Gastrocnemius medialis (tissue), 4 donors: ENCODE data around the gene TRIO. TPM values are rescaled to one million over a fixed set of nuclear protein-coding genes. Genes with fewer than 3 reads are reported as not detected.

Experiments
- ATAC-seq, 2 donors: fragments of 150-250 bp; one replicate each; pipeline ENCODE4 v1.9.1; 2016
- DNase-seq, 2 donors: peaks; one replicate each; pipeline ENCODE4 v3.0.0-alpha.2; 2019
- H3K27ac ChIP-seq, 4 donors: fragments of 200-600 bp; sonication (generic); 1 replicate in 1 of 4; 2 replicates in 3 of 4; pipeline ENCODE4 v1.5.1; 2016 to 2018; ENCODE audit warnings: mild to moderate bottlenecking in 2 of 4, moderate library complexity in 1 of 4
- H3K27me3 ChIP-seq, 3 donors: fragments of 200-600 bp; sonication (generic) in 2 of 3; 1 replicate in 1 of 3; 2 replicates in 2 of 3; pipeline versions ENCODE4 v1.5.1 to v1.6.0; 2016 to 2019; ENCODE audit warnings: mild to moderate bottlenecking in 1 of 3, moderate library complexity in 1 of 3
- H3K36me3 ChIP-seq, 2 donors: fragments of 200-600 bp; sonication (generic) in 1 of 2; one replicate each; pipeline ENCODE4 v1.5.1; 2017 to 2018
- H3K4me1 ChIP-seq, 2 donors: fragments of 200-600 bp; sonication (generic) in 1 of 2; one replicate each; pipeline ENCODE4 v1.5.1; 2016 to 2017; ENCODE audit warnings: mild to moderate bottlenecking in 2 of 2
- H3K4me3 ChIP-seq, 4 donors: fragments of 200-600 bp; sonication (generic) in 3 of 4; 1 replicate in 1 of 4; 2 replicates in 3 of 4; pipeline ENCODE4 v1.5.1; 2016 to 2019; ENCODE audit warnings: mild to moderate bottlenecking in 2 of 4
- H3K9me3 ChIP-seq, 3 donors: fragments of 200-600 bp; sonication (generic) in 2 of 3; 1 replicate in 1 of 3; 2 replicates in 2 of 3; pipeline ENCODE4 v1.5.1; 2016 to 2019
- POLR2A ChIP-seq, 2 donors: fragments of 450-650 bp; IDR thresholded peaks; one replicate each; pipeline ENCODE4 v1.6.1; 2017; ENCODE audit warnings: antibody characterized with exemption in 2 of 2, mild to moderate bottlenecking in 2 of 2, moderate library complexity in 2 of 2
- in situ Hi-C, 4 donors: fragments of 200-750 bp; cut with MboI; loops; one replicate each; pipeline versions ENCODE4 v1.15.0 to v1.8.0; 2017; ENCODE audit warnings: low sequenced_read_pairs in 4 of 4
- intact Hi-C: fragments of 100-400 bp; cut with DNase I; formaldehyde crosslinking; loops from one replicate; pipeline ENCODE4 v1.15.1; 2023; ENCODE audit warnings: low total_unique reads
- total RNA-seq, 4 donors: library from RNA; depleted of rRNA; stranded (reverse); fragments of >200 nt; gene quantifications; one replicate each; pipeline versions ENCODE4 v1.1.0 to v1.2.3, GENCODE V29; 2016
- TF ChIP-seq, protein P1 (sequence below), 5 experiments: fragments of 450-650 bp in 3 of 5; fragments of 200-600 bp in 2 of 5; sonication (generic) in 2 of 5; IDR thresholded peaks in 4 of 5; conservative IDR thresholded peaks in 1 of 5; 1 replicate in 4 of 5; 2 replicates in 1 of 5; pipeline ENCODE4 v1.5.1; 2016 to 2019; ENCODE audit warnings: antibody characterized with exemption in 5 of 5, mild to moderate bottlenecking in 3 of 5, moderate library complexity in 3 of 5

TRIO gene
- total RNA-seq, 4 donors from 2014 or later: 31.5 to 57.5 (median 50.4) TPM

DNA sequence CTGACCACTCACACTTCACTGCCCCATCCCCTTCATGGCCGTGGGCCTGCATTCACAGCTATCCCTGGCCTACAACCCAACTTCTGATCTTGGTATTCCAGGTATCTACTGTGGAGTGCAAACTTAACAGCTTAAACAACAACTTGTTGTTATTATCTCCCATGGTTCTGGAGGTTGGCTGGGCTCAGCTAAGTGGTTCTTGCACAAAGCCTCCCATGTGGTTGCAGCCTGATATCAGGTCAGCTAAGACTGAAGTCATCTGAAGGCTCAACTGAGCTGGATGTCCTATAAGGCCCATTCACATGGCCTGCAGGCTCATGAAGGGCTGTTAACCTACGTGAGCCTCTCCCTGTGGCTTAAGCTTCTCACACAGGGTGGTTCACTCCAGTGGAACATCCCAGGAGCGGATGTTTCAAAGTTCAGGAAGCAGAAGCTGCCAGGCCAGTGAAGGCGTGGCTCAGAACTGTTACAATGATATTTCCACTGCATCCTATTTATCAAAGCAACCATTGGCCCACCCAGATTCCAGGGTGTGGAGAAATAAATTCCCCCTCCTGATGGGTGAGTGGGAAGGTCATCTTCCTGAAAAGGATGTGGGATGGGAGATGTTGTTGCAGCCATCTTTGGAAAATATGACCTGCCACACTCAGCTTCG lies 30.0 kb upstream of the TRIO start:
- in situ Hi-C loops: loop anchor here in 2 of 4 donors (5.0 to 25.0 kb wide), 3 partner anchors 152 to 549 kb away; partner anchors contain the start of gene OTULIN (in 1 of the 2)
- no peaks in the 10 kb centered on the region for H3K9me3 ChIP-seq
- no peak overlapping the region for H3K4me3 ChIP-seq
- peak overlapping the region in 2 of 4 donors; percentile 29 to 43 for H3K27ac ChIP-seq
- ATAC-seq: peak; percentile 34 to 35
- intact Hi-C loops: no loop called here
- DNase-seq: no peak
- no peaks in the 10 kb centered on the region for H3K36me3 ChIP-seq
- no peaks in the 10 kb centered on the region for H3K27me3 ChIP-seq
- TF ChIP-seq, protein P1, sequence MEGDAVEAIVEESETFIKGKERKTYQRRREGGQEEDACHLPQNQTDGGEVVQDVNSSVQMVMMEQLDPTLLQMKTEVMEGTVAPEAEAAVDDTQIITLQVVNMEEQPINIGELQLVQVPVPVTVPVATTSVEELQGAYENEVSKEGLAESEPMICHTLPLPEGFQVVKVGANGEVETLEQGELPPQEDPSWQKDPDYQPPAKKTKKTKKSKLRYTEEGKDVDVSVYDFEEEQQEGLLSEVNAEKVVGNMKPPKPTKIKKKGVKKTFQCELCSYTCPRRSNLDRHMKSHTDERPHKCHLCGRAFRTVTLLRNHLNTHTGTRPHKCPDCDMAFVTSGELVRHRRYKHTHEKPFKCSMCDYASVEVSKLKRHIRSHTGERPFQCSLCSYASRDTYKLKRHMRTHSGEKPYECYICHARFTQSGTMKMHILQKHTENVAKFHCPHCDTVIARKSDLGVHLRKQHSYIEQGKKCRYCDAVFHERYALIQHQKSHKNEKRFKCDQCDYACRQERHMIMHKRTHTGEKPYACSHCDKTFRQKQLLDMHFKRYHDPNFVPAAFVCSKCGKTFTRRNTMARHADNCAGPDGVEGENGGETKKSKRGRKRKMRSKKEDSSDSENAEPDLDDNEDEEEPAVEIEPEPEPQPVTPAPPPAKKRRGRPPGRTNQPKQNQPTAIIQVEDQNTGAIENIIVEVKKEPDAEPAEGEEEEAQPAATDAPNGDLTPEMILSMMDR (IDR thresholded peaks at IDR 0.05 in 4 of 5, conservative IDR thresholded peaks at IDR 0.05 in 1 of 5): no peak
- TF ChIP-seq POLR2A (IDR thresholded peaks at IDR 0.05): no peak
- H3K4me1 ChIP-seq: peaks cover 0 to 5% of the 10 kb centered on the region in 2 donors

DNA sequence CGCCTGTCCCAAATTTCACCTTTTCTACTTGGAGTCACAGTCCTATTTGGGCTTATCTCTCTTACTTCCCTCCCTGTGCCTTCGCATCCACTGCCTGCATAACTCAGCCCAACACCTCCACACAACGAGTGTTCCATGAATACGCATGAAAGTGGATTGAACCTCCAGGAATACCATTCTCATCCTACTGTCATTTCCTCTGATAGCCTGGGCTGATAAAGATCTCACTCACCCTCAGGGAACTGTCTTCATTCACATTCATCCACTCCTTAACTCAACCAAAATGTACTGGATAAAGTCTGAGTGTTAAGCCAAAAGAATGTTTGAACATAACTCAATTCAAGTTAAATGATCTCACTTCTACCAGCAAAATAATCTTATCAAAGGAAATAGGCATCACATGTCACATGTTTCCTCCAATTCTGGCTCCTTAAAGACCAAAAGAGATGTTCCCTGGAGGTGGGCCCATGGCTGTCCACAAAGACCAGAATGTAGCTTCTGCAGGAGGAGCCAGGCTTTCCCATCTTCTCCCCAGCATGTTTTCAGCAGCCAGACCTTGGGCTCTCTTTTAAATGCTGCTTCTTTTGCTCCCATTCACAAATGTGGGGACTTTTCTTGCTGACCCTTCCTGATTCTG lies 28.4 kb upstream of the TRIO start:
- intact Hi-C loops (loop anchor here (5.0 kb wide), 1 partner anchor 528 kb away; no protein-coding TSS in a partner anchor), in situ Hi-C loops (loop anchor here in 2 of 4 donors (5.0 to 25.0 kb wide), 3 partner anchors 150 to 548 kb away; partner anchors contain the start of gene OTULIN (in 1 of the 2))
- DNase-seq: no peak
- peaks cover 0 to 5% of the 10 kb centered on the region in 2 donors for H3K4me1 ChIP-seq
- no peaks in the 10 kb centered on the region for H3K9me3 ChIP-seq
- H3K4me3 ChIP-seq: no peak overlapping the region
- ATAC-seq: no peak
- no peak for TF ChIP-seq POLR2A (IDR thresholded peaks at IDR 0.05)
- TF ChIP-seq, protein P1 (IDR thresholded peaks at IDR 0.05 in 4 of 5, conservative IDR thresholded peaks at IDR 0.05 in 1 of 5): no peak
- H3K27me3 ChIP-seq: no peaks in the 10 kb centered on the region
- no peak overlapping the region for H3K27ac ChIP-seq
- no peaks in the 10 kb centered on the region for H3K36me3 ChIP-seq

DNA sequence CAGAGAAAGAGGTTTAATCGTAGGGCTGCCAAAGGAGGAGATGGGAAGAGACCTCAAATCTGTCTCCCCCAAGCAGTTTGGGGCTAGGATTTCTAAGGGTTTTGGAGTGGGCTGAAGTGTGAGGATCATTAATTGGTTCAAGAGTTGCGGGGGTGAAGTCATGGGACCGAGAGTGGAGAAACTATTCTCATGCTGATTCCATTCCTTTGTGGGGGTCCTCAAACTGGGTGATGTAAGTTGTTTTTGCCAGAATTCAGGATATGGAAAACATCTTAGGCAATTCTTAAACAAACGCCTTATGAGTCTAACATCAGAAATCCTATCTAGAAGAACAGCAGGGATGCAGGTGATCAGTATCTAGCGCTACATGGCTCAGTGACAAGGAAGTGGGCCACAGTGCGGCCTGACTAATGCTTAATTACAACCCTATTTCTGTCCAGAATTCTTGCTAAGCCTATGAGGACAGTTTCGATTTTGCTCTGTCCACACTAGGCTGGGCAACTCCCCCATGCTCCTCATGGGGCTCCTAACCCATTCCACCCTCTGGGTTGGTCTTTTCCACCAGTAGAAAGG lies 27.7 kb upstream of the TRIO start:
- Histone ChIP-seq H3K27me3 (no peaks in the 10 kb centered on the region), H3K4me1 (peaks cover 0 to 5% of the 10 kb centered on the region in 2 donors), H3K36me3 (no peaks in the 10 kb centered on the region), H3K9me3 (no peaks in the 10 kb centered on the region), H3K27ac (no peak overlapping the region), H3K4me3 (no peak overlapping the region)
- intact Hi-C loops (loop anchor here (5.0 kb wide), 1 partner anchor 527 kb away; no protein-coding TSS in a partner anchor), in situ Hi-C loops (loop anchor here in 2 of 4 donors (10.0 to 25.0 kb wide), 2 partner anchors 149 to 547 kb away; partner anchors contain the start of gene OTULIN (in 1 of the 2))
- TF ChIP-seq, protein P1 (IDR thresholded peaks at IDR 0.05 in 4 of 5, conservative IDR thresholded peaks at IDR 0.05 in 1 of 5): no peak
- no peak for TF ChIP-seq POLR2A (IDR thresholded peaks at IDR 0.05)
- DNase-seq (no peak), ATAC-seq (no peak)

DNA sequence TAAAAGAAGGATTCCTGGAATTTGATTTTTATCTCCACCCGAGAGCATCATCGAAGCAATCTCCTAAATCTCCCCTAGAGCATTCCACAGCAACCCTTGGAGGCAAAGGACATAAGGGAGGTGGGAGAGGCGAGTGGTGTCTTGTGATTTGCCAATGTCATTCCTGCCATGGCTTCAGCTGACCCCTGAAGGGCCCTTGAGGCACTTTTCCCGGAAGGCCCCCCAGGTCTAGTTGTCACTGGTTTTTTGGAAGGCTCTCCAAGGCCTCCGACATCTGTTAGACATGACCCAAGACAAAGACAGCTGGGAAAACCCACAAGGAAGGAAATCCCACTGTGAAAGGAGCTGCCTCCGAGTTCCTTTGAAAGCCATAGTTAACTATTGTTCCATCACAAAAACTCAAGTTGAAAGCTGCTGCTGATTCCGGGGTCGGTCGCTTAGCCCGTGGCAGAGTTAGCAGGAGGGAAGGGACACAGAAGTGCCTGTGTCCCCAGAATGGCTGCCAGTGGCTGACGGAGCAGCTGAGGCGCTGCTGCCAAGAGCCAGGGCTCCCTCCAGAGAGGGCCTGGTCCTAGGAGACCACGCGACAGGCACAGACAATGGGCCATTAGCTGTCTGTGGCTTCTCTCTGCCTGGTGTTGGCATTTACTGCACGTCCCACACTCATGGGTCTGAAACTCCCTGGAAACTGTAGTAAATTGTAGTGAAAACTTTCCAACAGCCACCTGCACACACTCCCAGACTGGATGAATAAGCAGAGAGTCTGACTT lies 24.4 kb upstream of the TRIO start:
- H3K27me3 ChIP-seq: no peaks in the 10 kb centered on the region
- H3K9me3 ChIP-seq: no peaks in the 10 kb centered on the region
- TF ChIP-seq POLR2A (IDR thresholded peaks at IDR 0.05): no peak
- TF ChIP-seq, protein P1 (IDR thresholded peaks at IDR 0.05 in 4 of 5, conservative IDR thresholded peaks at IDR 0.05 in 1 of 5): no peak
- H3K27ac ChIP-seq: no peak overlapping the region
- DNase-seq: no peak
- no peak overlapping the region for H3K4me3 ChIP-seq
- peaks cover 0 to 5% of the 10 kb centered on the region in 2 donors for H3K4me1 ChIP-seq
- no peak for ATAC-seq
- H3K36me3 ChIP-seq: no peaks in the 10 kb centered on the region
- intact Hi-C loops: loop anchor here (5.0 kb wide), 1 partner anchor 524 kb away; no protein-coding TSS in a partner anchor
- in situ Hi-C loops: loop anchor here in 2 of 4 donors (10.0 to 25.0 kb wide), 2 partner anchors 146 to 544 kb away; partner anchors contain the start of gene OTULIN (in 1 of the 2)
